Caco-2 (cell line): ENCODE measurements around the gene SLC17A9. TPM values are rescaled to one million over a fixed set of nuclear protein-coding genes. Genes with fewer than 3 reads are reported as not detected.

Experiments
- BruUV-seq: library from RNA; stranded (reverse); fragments of 400-500 nt; replicated peaks from 2 replicates; lab custom pipeline; 2021; lab: Mats Ljungman, UMichigan
- CTCF ChIA-PET: fragments of 300-600 bp; sonication (Branson Sonifier 250); formaldehyde crosslinking; loops from one replicate; lab custom pipeline; 2022; ENCODE audit warnings: antibody characterized with exemption; lab: Charles Lee
- POLR2A ChIA-PET: fragments of 300-600 bp; sonication (Branson Sonifier 250); formaldehyde crosslinking; loops from one replicate; lab custom pipeline; 2022; ENCODE audit warnings: antibody characterized with exemption; lab: Charles Lee
- DNase-seq, 2 experiments: peaks; one replicate each; pipeline versions ENCODE4 v3.0.0 to v3.0.0-alpha.2; 2020 to 2022
- H3K27me3 ChIP-seq: replicated peaks from 2 replicates; pipeline ENCODE4 v1.6.0; 2011; ENCODE audit warnings: low read length; ENCODE audit not compliant: control insufficient read depth, insufficient read depth
- H3K36me3 ChIP-seq: 2 replicates; pipeline ENCODE4 v1.5.1; 2011; ENCODE audit warnings: low read length; ENCODE audit not compliant: control insufficient read depth, insufficient read depth
- H3K4me1 ChIP-seq: fragments of 250-450 bp; sonication (Bioruptor Pico); 2 replicates; pipeline ENCODE4 v1.5.1; 2020; ENCODE audit warnings: mild to moderate bottlenecking
- H3K4me3 ChIP-seq: 2 replicates; pipeline ENCODE4 v1.5.1; 2011; ENCODE audit warnings: low read depth, mild to moderate bottlenecking, control low read depth, low read length
- H3K9me3 ChIP-seq: fragments of 250-450 bp; sonication (Bioruptor Pico); 2 replicates; pipeline ENCODE4 v1.5.1; 2020; ENCODE audit warnings: mild to moderate bottlenecking, moderate library complexity
- H3K27ac Mint-ChIP-seq: one replicate; pipeline ENCODE4 v1.8.0; 2022; ENCODE audit warnings: mixed read lengths; ENCODE audit not compliant: unreplicated experiment
- H3K27me3 Mint-ChIP-seq: one replicate; pipeline ENCODE4 v1.8.0; 2022; ENCODE audit warnings: mixed read lengths; ENCODE audit not compliant: insufficient read depth, unreplicated experiment
- H3K36me3 Mint-ChIP-seq: one replicate; pipeline ENCODE4 v1.8.0; 2022; ENCODE audit warnings: mild to moderate bottlenecking, mixed read lengths; ENCODE audit not compliant: insufficient read depth, unreplicated experiment
- H3K4me1 Mint-ChIP-seq: one replicate; pipeline ENCODE4 v1.8.0; 2022; ENCODE audit warnings: low read depth, mixed read lengths; ENCODE audit not compliant: unreplicated experiment
- H3K4me3 Mint-ChIP-seq: one replicate; pipeline ENCODE4 v1.8.0; 2022; ENCODE audit warnings: mild to moderate bottlenecking, moderate library complexity, mixed read lengths; ENCODE audit not compliant: unreplicated experiment
- H3K9me3 Mint-ChIP-seq: one replicate; pipeline ENCODE4 v1.8.0; 2022; ENCODE audit warnings: mixed read lengths; ENCODE audit not compliant: unreplicated experiment
- CTCF ChIP-seq, 2 experiments: fragments of 200-600 bp in 1 of 2; IDR thresholded peaks; 1 replicate in 1 of 2; 2 replicates in 1 of 2; pipeline versions ENCODE4 v1.5.1 to v1.8.0; 2011 to 2022; ENCODE audit warnings: antibody characterized with exemption in 1 of 2, control low read depth in 1 of 2, inconsistent platforms in 1 of 2, low read depth in 1 of 2, low read length in 1 of 2, mild to moderate bottlenecking in 1 of 2, moderate library complexity in 1 of 2; ENCODE audit not compliant: insufficient read depth in 1 of 2, severe bottlenecking in 1 of 2, unreplicated experiment in 1 of 2
- intact Hi-C: fragments of 100-400 bp; cut with micrococcal nuclease; formaldehyde crosslinking; loops from one replicate; pipeline ENCODE4 v1.10.0; 2022; ENCODE audit not compliant: unreplicated experiment
- total RNA-seq: library from RNA; stranded (reverse); gene quantifications from 2 replicates; pipeline ENCODE4 v1.2.3, GENCODE V29; 2022

Gene SLC17A9
- total RNA-seq, 1 experiment from 2014 or later, result 64.7 TPM

GRCh38 chr20:62995481-62995880, 43.0 kb downstream of the SLC17A9 start:
- H3K27ac Mint-ChIP-seq, result no peak overlapping the region
- intact Hi-C loops, result no loop called here
- no peak for DNase-seq
- BruUV-seq, result no TSS peak
- no peak overlapping the region for H3K4me3 ChIP-seq
- H3K27me3 ChIP-seq, result no peaks in the 10 kb centered on the region
- no peaks in the 10 kb centered on the region for H3K36me3 Mint-ChIP-seq
- no peak for TF ChIP-seq CTCF (IDR thresholded peaks at IDR 0.05; ENCODE audit: insufficient read depth in 1 of 2, low read depth in 1 of 2, low read length in 1 of 2, severe bottlenecking in 1 of 2, unreplicated experiment in 1 of 2)
- ChIA-PET CTCF (interaction anchor here (0.9 to 1.1 kb wide), 4 partner anchors 13 to 23 kb away, joined by 3 to 9 read pairs (median 6); no protein-coding TSS in a partner anchor), POLR2A (no interaction called here)
- no peak overlapping the region for H3K4me3 Mint-ChIP-seq
- no peaks in the 10 kb centered on the region for H3K4me1 Mint-ChIP-seq
- no peaks in the 10 kb centered on the region for H3K36me3 ChIP-seq
- H3K9me3 ChIP-seq, result no peaks in the 10 kb centered on the region
- no peaks in the 10 kb centered on the region for H3K4me1 ChIP-seq
- H3K27me3 Mint-ChIP-seq, result peaks cover 3% of the 10 kb centered on the region
- H3K9me3 Mint-ChIP-seq, result no peaks in the 10 kb centered on the region

GRCh38 chr20:62995898-62996595, 43.5 kb downstream of the SLC17A9 start:
- ChIA-PET CTCF (interaction anchor here (0.9 to 1.1 kb wide), 3 partner anchors 13 to 24 kb away, joined by 3 to 9 read pairs (median 5); no protein-coding TSS in a partner anchor), POLR2A (no interaction called here)
- Mint-ChIP-seq H3K4me3 (no peak overlapping the region), H3K4me1 (no peaks in the 10 kb centered on the region), H3K36me3 (no peaks in the 10 kb centered on the region), H3K27ac (no peak overlapping the region), H3K27me3 (peaks cover 3% of the 10 kb centered on the region), H3K9me3 (no peaks in the 10 kb centered on the region)
- H3K4me1 ChIP-seq, result no peaks in the 10 kb centered on the region
- H3K36me3 ChIP-seq, result no peaks in the 10 kb centered on the region
- H3K4me3 ChIP-seq, result no peak overlapping the region
- no peaks in the 10 kb centered on the region for H3K27me3 ChIP-seq
- intact Hi-C loops, result no loop called here
- no peak for DNase-seq
- TF ChIP-seq CTCF (IDR thresholded peaks at IDR 0.05; ENCODE audit: insufficient read depth in 1 of 2, low read depth in 1 of 2, low read length in 1 of 2, severe bottlenecking in 1 of 2, unreplicated experiment in 1 of 2), result no peak
- no peaks in the 10 kb centered on the region for H3K9me3 ChIP-seq
- BruUV-seq, result no TSS peak

- H3K4me1 Mint-ChIP-seq, result no peaks in the 10 kb centered on the region
- no peak overlapping the region for H3K4me3 ChIP-seq
- no peaks in the 10 kb centered on the region for H3K27me3 ChIP-seq
- peaks cover 3% of the 10 kb centered on the region for H3K27me3 Mint-ChIP-seq
- no peaks in the 10 kb centered on the region for H3K9me3 ChIP-seq
- POLR2A ChIA-PET, result no interaction called here
- no peak for DNase-seq
- intact Hi-C loops, result no loop called here
- BruUV-seq, result no TSS peak
- CTCF ChIA-PET, result no interaction called here
- no peaks in the 10 kb centered on the region for H3K4me1 ChIP-seq
- no peaks in the 10 kb centered on the region for H3K36me3 Mint-ChIP-seq
- no peaks in the 10 kb centered on the region for H3K36me3 ChIP-seq
- H3K27ac Mint-ChIP-seq, result no peak overlapping the region
- no peak overlapping the region for H3K4me3 Mint-ChIP-seq
- H3K9me3 Mint-ChIP-seq, result no peaks in the 10 kb centered on the region
- TF ChIP-seq CTCF (IDR thresholded peaks at IDR 0.05; ENCODE audit: insufficient read depth in 1 of 2, low read depth in 1 of 2, low read length in 1 of 2, severe bottlenecking in 1 of 2, unreplicated experiment in 1 of 2), result no peak
These were observed 44.1 kb downstream of the SLC17A9 start for GRCh38 chr20:62996596-62996982.
